ENCODE data around the gene FCRL3.

The FCRL3 gene

GRCh38 chr1:157682710-157683437 lies 17.7 kb downstream of the FCRL3 start:
- no peak for DNase-seq (ENCODE audit: low spot score)

- DNase-seq (ENCODE audit: low spot score) = no peak
These were observed 21.8 kb downstream of the FCRL3 start for GRCh38 chr1:157678721-157679120.

- DNase-seq (ENCODE audit: low spot score) = no peak
These were observed 27.6 kb downstream of the FCRL3 start for GRCh38 chr1:157673008-157673407.

GRCh38 chr1:157671895-157672294 lies 28.7 kb downstream of the FCRL3 start:
- DNase-seq (ENCODE audit: low spot score) = no peak

- DNase-seq (ENCODE audit: low spot score) = no peak
These were observed 40.9 kb downstream of the FCRL3 start for GRCh38 chr1:157659576-157660247.

- DNase-seq (ENCODE audit: low spot score) = no peak
These were observed 42.0 kb downstream of the FCRL3 start for GRCh38 chr1:157658571-157658970.

GRCh38 chr1:157653494-157653873 lies 47.1 kb downstream of the FCRL3 start:
- DNase-seq (ENCODE audit: low spot score) = no peak

- no peak for DNase-seq (ENCODE audit: low spot score)
These were observed 47.6 kb downstream of the FCRL3 start for GRCh38 chr1:157652859-157653493.

- DNase-seq (ENCODE audit: low spot score) = no peak
These were observed 52.3 kb downstream of the FCRL3 start for GRCh38 chr1:157648317-157648716.

GRCh38 chr1:157646144-157646543 lies 54.4 kb downstream of the FCRL3 start:
- no peak for DNase-seq (ENCODE audit: low spot score)

GRCh38 chr1:157641177-157641576 lies 59.4 kb downstream of the FCRL3 start:
- DNase-seq (ENCODE audit: low spot score) = no peak

- DNase-seq (ENCODE audit: low spot score) = no peak
These were observed 60.8 kb downstream of the FCRL3 start for GRCh38 chr1:157639800-157640199.

- no peak for DNase-seq (ENCODE audit: low spot score)
These were observed 71.8 kb downstream of the FCRL3 start for GRCh38 chr1:157628773-157629172.

All from left forelimb (tissue), 1 donor.